Measurements from ENCODE around the gene POU2F1.

Gene POU2F1

DNA sequence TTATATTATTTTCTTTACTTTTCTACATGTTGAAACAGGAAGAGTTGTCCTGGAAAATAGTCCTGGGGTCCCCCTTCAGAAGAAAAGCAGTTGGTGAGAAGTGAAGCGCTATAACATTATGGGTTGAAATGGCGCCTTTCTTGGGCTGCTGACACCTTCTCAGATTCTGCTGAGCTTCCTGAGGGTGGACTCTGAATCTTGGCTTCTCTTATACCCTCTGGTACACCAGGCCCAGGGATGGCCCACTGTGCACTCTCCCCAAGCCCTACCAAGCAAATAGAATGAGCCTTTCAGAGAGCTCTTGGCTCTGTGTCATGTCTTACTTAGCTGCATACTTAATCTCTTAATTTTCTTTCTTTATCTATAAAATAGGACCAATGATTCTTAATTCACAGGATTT is 255.4 kb downstream of the POU2F1 start:
- DNase-seq, result no peak

All from NCI-H69 (cell line).